HG02623 (cell line): ENCODE results near the gene CAPZB.

Source experiments
- ATAC-seq: cut with Tn5 transposase; IDR thresholded peaks from one replicate; pipeline ENCODE4 v1.9.1; 2021; ENCODE audit warnings: moderate library complexity; ENCODE audit not compliant: unreplicated experiment

The CAPZB gene

GRCh38 chr1:19409477-19410341 lies 75.6 kb downstream of the CAPZB start:
- no peak for ATAC-seq

- no peak for ATAC-seq
Measured at GRCh38 chr1:19407494-19408096, 77.7 kb downstream of the CAPZB start.

DNA sequence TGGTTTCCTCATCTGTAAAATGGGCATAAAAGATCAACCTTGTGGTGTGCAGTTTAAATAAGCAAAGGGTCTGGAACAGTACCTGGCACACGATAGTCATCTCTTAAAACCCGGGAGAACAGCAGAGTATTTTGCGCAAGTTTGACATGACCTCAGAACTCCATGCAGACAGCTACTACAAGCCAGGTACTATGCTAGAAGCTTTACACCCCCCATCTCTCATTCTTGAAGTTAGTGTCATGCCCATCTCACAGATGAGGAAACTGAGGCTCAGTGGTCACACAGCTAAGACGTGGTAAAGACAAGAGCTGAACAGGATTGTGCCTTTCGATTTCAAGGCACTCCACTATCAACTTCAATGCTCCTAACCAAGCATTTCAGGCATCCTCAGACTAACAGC lies 78.7 kb downstream of the CAPZB start:
- no peak for ATAC-seq

DNA sequence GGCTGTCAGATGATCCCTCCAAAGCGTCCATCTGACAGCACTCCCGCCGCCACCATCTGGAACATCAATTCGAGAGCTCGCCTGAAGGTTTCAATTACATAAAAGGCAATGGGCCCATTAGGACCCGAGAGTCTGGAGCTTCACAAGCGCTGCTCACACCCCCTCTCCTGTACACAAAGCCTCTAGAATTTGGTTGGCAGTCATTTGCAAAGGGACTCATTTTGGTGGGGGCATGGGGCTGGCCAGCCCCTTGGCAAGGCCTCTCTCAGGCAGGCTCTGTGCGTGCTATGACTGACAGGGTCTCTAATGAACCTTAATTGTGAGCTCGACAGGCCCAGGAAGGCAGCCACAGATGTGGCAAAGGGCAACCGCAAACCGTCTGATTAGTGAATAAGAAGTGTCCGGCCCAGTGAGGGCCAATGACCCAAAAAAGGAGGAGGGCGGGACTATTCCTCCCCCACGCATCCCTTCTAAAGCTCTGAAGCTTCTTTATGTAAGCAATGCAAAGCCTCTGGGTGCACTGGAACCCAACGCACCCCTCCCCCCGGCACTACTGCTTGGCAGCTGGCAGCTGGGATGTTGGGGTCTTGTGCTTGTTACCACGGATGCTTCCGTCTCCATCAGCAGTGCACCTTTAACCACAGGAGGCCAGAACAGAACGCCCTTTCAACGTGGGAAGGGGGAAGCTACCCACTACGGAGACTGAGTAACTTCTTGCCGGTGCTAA lies 79.4 kb downstream of the CAPZB start:
- ATAC-seq = no peak

DNA sequence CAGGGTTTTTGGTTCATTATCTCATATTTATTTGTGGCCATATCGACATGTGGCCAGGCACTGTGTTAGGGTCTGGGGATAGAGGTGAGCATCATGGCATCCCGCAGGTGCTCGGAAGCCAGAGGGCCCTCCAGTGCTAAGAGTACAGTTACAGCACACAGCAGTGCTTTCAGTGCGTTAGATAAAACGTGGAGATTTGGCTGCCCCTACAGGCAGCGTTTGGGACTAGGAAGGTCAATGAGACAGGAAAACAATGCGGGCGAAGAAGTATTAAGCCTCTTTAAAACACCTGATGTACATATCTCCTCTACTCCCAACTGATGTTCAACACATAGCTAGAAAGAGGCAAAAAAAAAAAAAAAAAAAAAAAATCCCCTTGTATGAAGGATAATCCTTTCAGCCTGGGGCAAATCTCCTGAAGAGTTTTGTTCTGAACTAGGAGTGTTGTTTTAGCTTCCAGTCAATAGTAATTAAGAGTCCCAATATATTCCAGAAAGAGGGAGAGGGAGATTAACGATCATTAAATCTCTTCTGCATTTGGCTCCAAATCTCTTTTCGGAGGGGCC lies 80.1 kb downstream of the CAPZB start:
- ATAC-seq = no peak

GRCh38 chr1:19404748-19405147 lies 80.6 kb downstream of the CAPZB start:
- no peak for ATAC-seq

- ATAC-seq = no peak
Measured at GRCh38 chr1:19403256-19403655, 82.1 kb downstream of the CAPZB start.

- ATAC-seq = no peak
Measured at GRCh38 chr1:19402031-19402813, 83.1 kb downstream of the CAPZB start.

DNA sequence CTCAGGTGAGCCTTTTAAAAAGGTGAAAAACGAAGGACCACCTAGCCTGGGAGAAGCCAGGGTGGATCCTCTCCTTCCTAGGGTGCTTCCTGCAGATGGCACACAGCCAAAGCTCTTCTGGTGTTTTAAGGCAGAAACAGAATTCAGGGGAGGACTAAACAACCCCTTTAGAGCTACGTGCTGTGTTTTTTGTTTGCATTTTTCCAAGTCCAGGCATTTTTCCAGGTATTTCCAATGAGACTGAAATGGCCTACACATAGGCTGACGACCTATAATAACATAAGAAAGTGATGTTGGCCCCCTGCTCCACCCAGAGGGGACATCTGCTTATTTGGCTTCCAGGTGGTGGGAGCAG lies 83.8 kb downstream of the CAPZB start:
- no peak for ATAC-seq

DNA sequence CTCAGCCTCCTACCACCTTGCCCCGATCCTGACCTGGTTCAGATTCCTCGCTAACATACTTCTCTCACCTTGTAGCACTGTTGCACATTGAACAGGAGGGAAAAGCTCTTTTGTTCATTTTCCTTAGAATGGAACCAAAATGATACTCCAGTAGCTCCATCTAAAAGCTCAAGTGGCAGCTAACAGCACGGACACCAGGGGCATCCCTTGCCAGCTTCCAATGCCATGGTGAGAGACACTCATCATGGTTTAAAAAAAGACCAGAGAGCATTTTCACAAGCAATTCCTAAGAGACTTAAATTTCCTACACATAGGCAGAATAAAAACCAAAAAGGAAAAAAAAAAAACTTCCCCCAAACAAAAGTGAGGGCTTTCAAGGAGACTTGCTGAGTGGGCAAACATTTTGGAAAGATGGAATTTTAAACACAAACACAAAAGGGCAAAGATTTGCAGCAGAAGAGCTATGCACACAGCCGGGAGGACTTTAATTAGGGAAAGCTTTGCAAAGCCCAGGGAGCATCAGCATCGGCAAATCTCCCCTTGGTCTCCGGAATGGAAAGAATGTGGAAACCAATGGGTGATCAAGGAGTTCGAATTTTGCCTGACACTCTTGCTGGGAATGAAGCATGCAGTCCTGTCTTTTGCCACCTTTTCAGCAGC lies 84.3 kb downstream of the CAPZB start:
- ATAC-seq = no peak

GRCh38 chr1:19400192-19400611 lies 85.1 kb downstream of the CAPZB start:
- ATAC-seq = no peak

DNA sequence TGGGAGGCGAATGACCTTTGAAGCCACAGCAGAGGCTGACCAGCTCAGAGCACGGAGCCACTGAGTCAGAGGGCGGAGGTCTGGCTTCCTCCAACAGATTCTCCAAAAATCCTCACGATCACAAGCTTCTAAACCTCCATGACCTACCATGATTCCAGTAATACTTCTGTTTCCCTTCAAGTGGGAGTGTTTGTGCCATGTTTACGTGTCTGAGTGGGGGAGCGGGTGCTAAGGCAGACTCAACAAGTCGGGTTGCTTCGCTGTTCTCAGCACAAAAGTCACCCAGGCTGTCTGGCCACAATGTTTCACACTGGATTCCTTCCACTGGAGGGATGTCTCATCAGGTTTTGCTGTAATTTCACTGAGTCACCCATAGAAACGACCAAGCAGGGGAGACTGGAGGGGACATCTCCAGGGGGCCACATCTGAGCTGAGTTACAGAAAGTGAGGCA lies 87.0 kb downstream of the CAPZB start:
- ATAC-seq = no peak

DNA sequence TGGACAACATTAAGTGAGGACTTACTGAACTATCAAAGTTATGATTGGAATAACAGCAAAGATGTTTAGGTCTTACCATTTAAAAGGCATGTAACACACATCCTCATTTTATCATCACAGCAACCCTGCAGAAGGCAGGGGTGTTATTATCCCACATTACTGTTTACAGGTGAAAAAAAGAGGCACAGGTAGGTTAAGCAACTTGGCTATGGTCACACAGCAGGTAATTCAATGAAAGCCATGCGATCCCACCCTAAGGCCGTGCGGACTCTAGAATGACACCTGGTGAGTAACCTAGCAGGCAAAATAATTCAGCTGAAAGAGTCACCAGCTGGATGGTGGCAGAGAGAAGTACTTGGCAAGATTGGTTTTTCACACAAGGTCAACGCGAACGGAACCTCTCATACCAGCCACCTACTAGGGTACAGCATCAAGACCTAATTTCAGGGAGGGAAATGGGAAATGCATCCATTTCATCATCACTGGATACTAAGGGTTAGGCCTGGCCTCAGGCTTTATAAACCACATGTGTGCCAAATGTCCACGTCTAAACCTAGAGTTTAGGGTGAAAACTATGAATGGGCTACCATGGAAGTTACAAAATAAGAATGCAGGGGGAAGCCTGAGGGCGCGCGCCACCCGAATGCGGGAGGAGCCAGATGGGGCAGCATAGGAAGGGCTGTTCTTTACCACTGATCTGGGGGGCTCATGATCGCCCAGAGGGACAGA lies 88.0 kb downstream of the CAPZB start:
- no peak for ATAC-seq

GRCh38 chr1:19396280-19396679 lies 89.1 kb downstream of the CAPZB start:
- no peak for ATAC-seq

- no peak for ATAC-seq
Measured at GRCh38 chr1:19395678-19396192, 89.6 kb downstream of the CAPZB start.

GRCh38 chr1:19393046-19393445 lies 92.3 kb downstream of the CAPZB start:
- no peak for ATAC-seq

- no peak for ATAC-seq
Measured at GRCh38 chr1:19392221-19392620, 93.1 kb downstream of the CAPZB start.

DNA sequence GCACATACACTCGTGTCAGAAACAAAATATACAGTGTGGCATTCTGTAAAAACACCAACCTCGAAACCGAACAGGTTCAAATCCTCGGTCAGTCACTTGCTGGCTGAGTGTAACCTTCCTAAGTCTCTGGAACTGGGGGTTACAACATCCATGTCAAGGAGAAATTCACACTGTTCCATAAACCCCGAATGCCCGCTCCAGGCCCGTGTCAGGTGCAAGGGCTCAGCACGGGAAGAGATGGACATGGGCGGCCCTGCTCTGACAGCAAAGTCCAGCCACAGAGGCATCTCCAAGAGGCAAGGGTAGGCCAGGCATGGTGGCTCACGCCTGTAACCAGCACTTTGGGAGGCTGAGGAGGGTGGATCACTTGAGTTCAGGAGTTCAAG lies 93.8 kb downstream of the CAPZB start:
- ATAC-seq = no peak

GRCh38 chr1:19390901-19391595 lies 94.3 kb downstream of the CAPZB start:
- peak; percentile 42 for ATAC-seq
